HG03342 (cell line): ENCODE data around the gene VTA1.

Experiments used
- ATAC-seq: cut with Tn5 transposase; IDR thresholded peaks from one replicate; pipeline ENCODE4 v1.9.1; 2021; ENCODE audit warnings: mild to moderate bottlenecking, moderate library complexity; ENCODE audit not compliant: unreplicated experiment

Gene VTA1

GRCh38 chr6:142260748-142261147, 113.7 kb downstream of the VTA1 start:
- ATAC-seq, result no peak

DNA sequence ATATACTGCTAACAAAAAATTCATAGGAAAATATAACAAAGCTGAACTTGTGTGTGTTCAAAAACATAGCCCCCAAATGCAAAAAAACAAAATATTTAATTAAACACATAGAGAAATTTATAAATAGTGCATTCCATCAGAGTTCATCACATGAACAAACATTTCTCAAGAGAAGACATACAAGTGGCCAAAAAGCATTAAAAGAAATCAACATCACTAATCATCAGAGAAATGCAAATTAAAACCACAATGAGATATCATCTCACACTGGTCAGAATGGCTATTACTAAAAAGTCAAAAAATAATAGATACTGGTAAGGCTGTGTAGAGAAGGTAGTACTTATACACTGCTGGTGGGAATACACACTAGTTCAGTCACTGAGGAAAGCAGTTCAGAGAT, 115.2 kb downstream of the VTA1 start:
- no peak for ATAC-seq

GRCh38 chr6:142265476-142265875, 118.4 kb downstream of the VTA1 start:
- no peak for ATAC-seq

DNA sequence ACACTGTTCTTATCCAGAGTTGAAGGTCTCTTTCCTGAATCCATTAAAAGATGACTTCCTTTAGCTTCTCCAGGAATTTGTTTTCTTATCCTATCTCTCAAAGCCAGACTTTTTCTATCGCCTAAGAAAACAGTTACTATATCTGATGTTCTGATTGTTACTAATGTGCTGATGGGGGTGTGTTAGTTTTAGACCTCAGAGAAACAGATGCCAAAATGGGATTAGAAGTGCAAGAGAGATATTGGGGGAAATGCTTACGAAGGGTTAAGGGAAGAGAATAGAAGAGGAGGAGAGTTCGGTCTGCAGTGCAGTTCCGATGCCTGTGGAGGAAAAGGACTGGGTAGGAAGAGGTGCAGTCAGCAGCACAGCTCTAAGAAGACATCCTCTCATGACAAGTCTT, 119.0 kb downstream of the VTA1 start:
- ATAC-seq, result no peak

DNA sequence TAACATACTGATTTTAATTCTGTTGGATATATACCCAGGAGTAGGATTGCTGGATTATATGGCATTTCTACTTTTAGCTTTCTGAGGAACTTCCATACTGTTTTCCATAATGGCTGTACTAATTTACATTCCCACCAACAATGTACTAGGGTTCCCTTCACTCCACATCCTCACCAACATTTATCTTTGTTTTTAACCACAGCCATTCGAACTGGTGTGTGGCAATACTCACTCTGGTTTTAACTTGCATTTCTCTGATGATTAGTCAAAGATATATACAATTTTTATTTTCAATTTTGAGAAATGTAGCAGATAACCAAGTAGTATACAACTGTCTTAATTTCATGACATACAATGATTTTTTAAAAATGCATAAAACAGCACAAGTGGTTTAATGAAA, 124.4 kb downstream of the VTA1 start:
- no peak for ATAC-seq
